Neutrophil (primary cell): ENCODE measurements around the gene ENTPD2.
"Not testable (repeated sequence)": the region's sequence is repeated elsewhere in the genome, so short reads cannot be mapped to it uniquely, and the experiment has no call there.

Source experiments
- H3K27ac ChIP-seq: fragments of 200-600 bp; sonication (generic); 2 replicates; pipeline ENCODE4 v1.5.1; 2016; ENCODE audit warnings: mild to moderate bottlenecking, moderate library complexity
- H3K27me3 ChIP-seq: fragments of 200-600 bp; sonication (generic); 2 replicates; pipeline ENCODE4 v1.6.0; 2016; ENCODE audit warnings: mild to moderate bottlenecking
- H3K36me3 ChIP-seq: fragments of 200-600 bp; sonication (generic); 2 replicates; pipeline ENCODE4 v1.5.1; 2017
- H3K4me1 ChIP-seq, 2 experiments: fragments of 200-600 bp in 1 of 2; sonication (generic) in 1 of 2; 1 replicate in 1 of 2; 2 replicates in 1 of 2; pipeline versions ENCODE4 v1.5.1 to v1.6.1; 2013 to 2016; ENCODE audit warnings: low read depth in 1 of 2, low read length in 1 of 2, mild to moderate bottlenecking in 1 of 2, moderate library complexity in 1 of 2; ENCODE audit not compliant: control insufficient read depth in 1 of 2, insufficient read depth in 1 of 2
- H3K4me3 ChIP-seq, 2 experiments: fragments of 200-600 bp in 1 of 2; sonication (generic) in 1 of 2; 1 replicate in 1 of 2; 2 replicates in 1 of 2; pipeline ENCODE4 v1.5.1; 2013 to 2016; ENCODE audit warnings: low read depth in 1 of 2, low read length in 1 of 2, mild to moderate bottlenecking in 1 of 2, moderate library complexity in 1 of 2
- H3K9me3 ChIP-seq: fragments of 200-600 bp; sonication (generic); 2 replicates; pipeline ENCODE4 v1.5.1; 2016
- CTCF ChIP-seq: fragments of 200-600 bp; sonication (generic); IDR thresholded peaks from 2 replicates; pipeline ENCODE4 v1.5.1; 2016; ENCODE audit warnings: antibody characterized with exemption

ENTPD2 gene

DNA sequence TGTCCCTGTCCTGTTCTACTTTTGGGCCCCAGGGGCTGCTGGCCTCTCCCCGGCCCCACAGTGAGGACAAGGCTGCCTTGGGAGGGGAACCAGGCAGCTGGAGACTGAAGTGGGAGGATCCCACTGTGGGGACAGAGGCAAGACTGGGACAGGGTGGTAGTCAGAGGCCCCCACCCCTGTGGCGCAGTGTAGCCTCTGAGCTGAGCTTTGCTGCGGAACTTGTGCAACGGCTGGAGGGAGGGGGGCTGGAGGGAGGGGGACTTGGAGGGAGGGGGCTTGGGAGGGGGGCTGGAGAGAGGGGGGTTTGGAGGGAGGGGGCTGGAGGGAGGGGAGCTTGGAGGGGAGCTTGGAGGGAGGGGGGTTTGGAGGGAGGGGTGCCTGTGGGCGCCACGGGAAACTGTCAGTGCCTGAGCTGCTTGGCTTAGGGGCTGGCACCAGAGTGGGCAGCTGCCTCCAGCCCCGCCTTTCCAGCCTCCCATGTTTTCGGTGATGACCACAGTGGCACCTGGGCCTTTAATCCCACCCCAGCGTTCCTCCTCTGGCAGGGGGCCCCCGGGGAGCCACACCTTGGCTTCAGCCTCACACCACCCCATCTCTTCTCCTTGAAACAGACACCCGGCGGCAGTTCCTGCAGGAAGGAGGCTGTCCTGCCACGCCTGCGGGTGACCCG is 19.7 kb downstream of the ENTPD2 start:
- Histone ChIP-seq H3K4me3 (peak overlapping the region; percentile 83 to 86), H3K27me3 (no peaks in the 10 kb centered on the region), H3K27ac (peak overlapping the region; percentile 91), H3K36me3 (peaks cover 53% of the 10 kb centered on the region), H3K4me1 (peaks cover 58 to 67% of the 10 kb centered on the region in 2 experiments), H3K9me3 (no peaks in the 10 kb centered on the region)
- TF ChIP-seq CTCF, result no peak

- H3K27me3 ChIP-seq, H3K9me3 ChIP-seq: not testable (repeated sequence)
- Histone ChIP-seq H3K27ac (peak overlapping the region; percentile 91), H3K36me3 (peaks cover 48% of the 10 kb centered on the region), H3K4me1 (peaks cover 65 to 74% of the 10 kb centered on the region in 2 experiments), H3K4me3 (peak overlapping the region; percentile 83 to 86)
Observed at GRCh38 chr9:137033481-137033880, 20.4 kb downstream of the ENTPD2 start.

DNA sequence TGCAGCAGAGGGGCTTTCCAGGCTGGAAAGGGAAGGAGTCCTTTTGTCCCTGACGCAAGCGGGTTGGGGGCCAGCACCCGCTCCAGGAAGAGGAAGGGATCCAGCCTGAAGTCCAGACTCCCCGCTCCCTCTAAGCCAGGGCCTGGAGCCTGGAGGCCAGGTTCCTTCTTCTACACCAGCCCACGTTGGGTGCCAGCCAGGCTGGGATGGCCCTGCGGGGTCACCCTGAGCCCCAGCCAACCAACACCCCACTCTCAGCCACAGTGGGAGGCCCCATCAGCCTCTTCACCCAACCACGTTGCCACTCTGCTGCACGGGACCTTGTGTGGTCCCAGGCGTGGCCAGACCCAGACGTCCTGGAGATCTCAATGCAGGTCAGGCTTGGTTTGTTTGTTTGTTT is 21.0 kb downstream of the ENTPD2 start:
- Histone ChIP-seq H3K4me1 (peaks cover 67 to 75% of the 10 kb centered on the region in 2 experiments), H3K27me3 (no peaks in the 10 kb centered on the region), H3K9me3 (no peaks in the 10 kb centered on the region), H3K27ac (peak overlapping the region; percentile 91), H3K36me3 (peaks cover 43% of the 10 kb centered on the region), H3K4me3 (peak overlapping the region; percentile 83 to 86)
- no peak for TF ChIP-seq CTCF

DNA sequence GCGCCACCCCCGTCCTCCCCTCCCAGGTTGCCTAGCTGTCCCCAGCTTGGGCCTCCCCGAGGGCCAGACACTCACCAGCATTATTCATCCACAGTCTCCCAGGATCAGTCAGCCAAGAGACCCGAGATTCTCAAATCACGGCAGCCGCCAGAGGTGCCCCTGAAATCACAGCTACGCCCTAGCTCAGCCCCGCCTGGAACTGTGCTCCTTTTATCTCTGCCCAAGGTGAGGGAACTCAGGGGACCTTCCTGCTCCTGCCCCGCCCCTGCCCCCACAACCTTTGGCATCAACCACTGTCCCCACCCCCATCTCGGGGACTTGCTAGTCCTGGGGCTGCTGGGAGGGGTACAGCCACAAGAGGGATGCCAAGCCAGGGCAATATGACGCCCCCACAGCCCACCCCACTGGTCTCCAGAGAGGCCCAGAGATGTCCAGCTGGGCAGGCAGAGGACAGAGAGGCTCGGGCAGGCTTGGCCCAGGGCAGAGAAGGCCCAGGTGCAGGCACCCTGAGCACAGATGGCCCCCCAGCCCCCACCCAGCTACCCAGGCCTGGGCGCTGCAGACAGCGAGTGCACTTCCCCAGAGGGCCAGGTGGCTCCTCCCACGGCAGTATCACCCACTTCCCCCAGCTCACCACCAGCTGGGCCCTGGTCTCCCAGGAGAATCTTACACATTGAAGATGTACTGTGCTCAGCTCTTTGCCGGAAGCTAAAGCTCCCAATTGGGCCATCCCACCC is 21.8 kb downstream of the ENTPD2 start, which contains the start of gene FUT7:
Gene FUT7, minus strand, starts transcription at position 185 of the 737 bp plus-strand sequence. Its CDS starts 97 bp downstream, at position 88.
- peak; percentile 57 for TF ChIP-seq CTCF
- H3K9me3 ChIP-seq, result no peaks in the 10 kb centered on the region
- peak within 1 kb of the TSS; percentile 83 to 86 for H3K4me3 ChIP-seq
- H3K27me3 ChIP-seq, result peaks cover 6% of the 10 kb centered on the region
- peak within 1 kb of the TSS; percentile 91 for H3K27ac ChIP-seq
- H3K4me1 ChIP-seq, result peaks cover 74 to 81% of the 10 kb centered on the region in 2 experiments
- H3K36me3 ChIP-seq, result peaks cover 36% of the 10 kb centered on the region

- Histone ChIP-seq H3K4me1 (peaks cover 75 to 80% of the 10 kb centered on the region in 2 experiments), H3K9me3 (no peaks in the 10 kb centered on the region), H3K27me3 (peaks cover 10% of the 10 kb centered on the region), H3K36me3 (peaks cover 25% of the 10 kb centered on the region), H3K27ac (peak overlapping the region; percentile 91), H3K4me3 (peak overlapping the region; percentile 83 to 86)
- no peak for TF ChIP-seq CTCF
Observed at GRCh38 chr9:137030538-137031527, 23.0 kb downstream of the ENTPD2 start.
